Measurements from ENCODE around the gene AMELX.

DNA sequence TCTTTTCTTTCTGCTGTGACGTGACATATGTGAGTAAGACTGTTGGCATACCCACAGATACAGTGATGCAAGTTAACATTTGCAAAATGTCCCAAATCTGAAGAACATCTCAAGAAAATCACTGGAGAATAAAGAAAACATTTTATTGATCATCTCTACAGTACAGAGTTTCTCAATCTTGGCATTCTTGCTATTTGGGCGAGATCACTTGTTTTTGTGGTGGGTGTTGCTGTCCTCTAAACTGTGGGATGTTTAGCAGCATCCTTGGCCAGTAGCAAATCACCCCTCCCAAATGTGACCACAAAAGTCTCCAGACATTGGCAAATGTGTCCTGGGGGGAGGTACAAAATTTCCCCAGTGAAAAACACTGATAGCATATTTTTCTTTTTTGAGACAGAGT lies 28.8 kb downstream of the AMELX start:
- TF ChIP-seq, protein P1, sequence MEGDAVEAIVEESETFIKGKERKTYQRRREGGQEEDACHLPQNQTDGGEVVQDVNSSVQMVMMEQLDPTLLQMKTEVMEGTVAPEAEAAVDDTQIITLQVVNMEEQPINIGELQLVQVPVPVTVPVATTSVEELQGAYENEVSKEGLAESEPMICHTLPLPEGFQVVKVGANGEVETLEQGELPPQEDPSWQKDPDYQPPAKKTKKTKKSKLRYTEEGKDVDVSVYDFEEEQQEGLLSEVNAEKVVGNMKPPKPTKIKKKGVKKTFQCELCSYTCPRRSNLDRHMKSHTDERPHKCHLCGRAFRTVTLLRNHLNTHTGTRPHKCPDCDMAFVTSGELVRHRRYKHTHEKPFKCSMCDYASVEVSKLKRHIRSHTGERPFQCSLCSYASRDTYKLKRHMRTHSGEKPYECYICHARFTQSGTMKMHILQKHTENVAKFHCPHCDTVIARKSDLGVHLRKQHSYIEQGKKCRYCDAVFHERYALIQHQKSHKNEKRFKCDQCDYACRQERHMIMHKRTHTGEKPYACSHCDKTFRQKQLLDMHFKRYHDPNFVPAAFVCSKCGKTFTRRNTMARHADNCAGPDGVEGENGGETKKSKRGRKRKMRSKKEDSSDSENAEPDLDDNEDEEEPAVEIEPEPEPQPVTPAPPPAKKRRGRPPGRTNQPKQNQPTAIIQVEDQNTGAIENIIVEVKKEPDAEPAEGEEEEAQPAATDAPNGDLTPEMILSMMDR (IDR thresholded peaks at IDR 0.05) = no peak
- TF ChIP-seq POLR2A (IDR thresholded peaks at IDR 0.05) = no peak
